ENCODE data around the gene RAPGEF5. TPM values are rescaled to one million over a fixed set of nuclear protein-coding genes. Genes with fewer than 3 reads are reported as not detected.
"Not testable (repeated sequence)": the region's sequence is repeated elsewhere in the genome, so short reads cannot be mapped to it uniquely, and the experiment has no call there.

Gene RAPGEF5
- total RNA-seq, 1 donor from 2014 or later, result 0.70 TPM

GRCh38 chr7:22111661-22112060 is 245.3 kb downstream of the RAPGEF5 start:
- H3K4me1 Mint-ChIP-seq (ENCODE audit: low read depth), result peaks cover 5% of the 10 kb centered on the region
- no peak overlapping the region for H3K27ac Mint-ChIP-seq
- intact Hi-C loops (cut with micrococcal nuclease), result loop anchor here (5.0 to 10.0 kb wide), 3 partner anchors 71 to 706 kb away; no protein-coding TSS in a partner anchor
- H3K9me3 Mint-ChIP-seq, result no peaks in the 10 kb centered on the region
- no peak overlapping the region for H3K4me3 Mint-ChIP-seq
- H3K36me3 Mint-ChIP-seq (ENCODE audit: low read depth), result no peaks in the 10 kb centered on the region
- no peaks in the 10 kb centered on the region for H3K27me3 Mint-ChIP-seq (ENCODE audit: insufficient read depth)
- DNase-seq (ENCODE audit: low spot score), result no peak

- Mint-ChIP-seq H3K27me3 (ENCODE audit: insufficient read depth) (no peaks in the 10 kb centered on the region), H3K9me3 (no peaks in the 10 kb centered on the region), H3K27ac (no peak overlapping the region), H3K36me3 (ENCODE audit: low read depth) (no peaks in the 10 kb centered on the region), H3K4me3 (no peak overlapping the region), H3K4me1 (ENCODE audit: low read depth) (peaks cover 5% of the 10 kb centered on the region)
- no peak for DNase-seq (ENCODE audit: low spot score)
- intact Hi-C loops (cut with micrococcal nuclease), result loop anchor here (1.0 to 10.0 kb wide), 5 partner anchors 71 to 706 kb away; partner anchors contain the start of gene STEAP1B
These were observed 246.1 kb downstream of the RAPGEF5 start for GRCh38 chr7:22110881-22111280.

- intact Hi-C loops (cut with micrococcal nuclease), result loop anchor here (1.0 to 10.0 kb wide), 5 partner anchors 72 to 707 kb away; partner anchors contain the start of gene STEAP1B
- Mint-ChIP-seq H3K36me3 (ENCODE audit: low read depth) (no peaks in the 10 kb centered on the region), H3K9me3 (no peaks in the 10 kb centered on the region), H3K4me1 (ENCODE audit: low read depth) (peaks cover 5% of the 10 kb centered on the region), H3K27me3 (ENCODE audit: insufficient read depth) (no peaks in the 10 kb centered on the region), H3K27ac (no peak overlapping the region), H3K4me3 (no peak overlapping the region)
- DNase-seq (ENCODE audit: low spot score), result peak; percentile 55
These were observed 246.6 kb downstream of the RAPGEF5 start for GRCh38 chr7:22110227-22110839.

GRCh38 chr7:22109761-22110160 is 247.2 kb downstream of the RAPGEF5 start:
- intact Hi-C loops (cut with micrococcal nuclease), result loop anchor here (1.0 to 10.0 kb wide), 5 partner anchors 73 to 708 kb away; partner anchors contain the start of gene STEAP1B
- H3K4me1 Mint-ChIP-seq (ENCODE audit: low read depth), result peaks cover 5% of the 10 kb centered on the region
- H3K4me3 Mint-ChIP-seq, result no peak overlapping the region
- DNase-seq (ENCODE audit: low spot score), result no peak
- no peaks in the 10 kb centered on the region for H3K36me3 Mint-ChIP-seq (ENCODE audit: low read depth)
- no peaks in the 10 kb centered on the region for H3K9me3 Mint-ChIP-seq
- H3K27me3 Mint-ChIP-seq (ENCODE audit: insufficient read depth), result no peaks in the 10 kb centered on the region
- H3K27ac Mint-ChIP-seq, result no peak overlapping the region

GRCh38 chr7:22108151-22108845 is 248.7 kb downstream of the RAPGEF5 start:
- Mint-ChIP-seq H3K27me3 (ENCODE audit: insufficient read depth) (peaks cover 3% of the 10 kb centered on the region), H3K36me3 (ENCODE audit: low read depth) (no peaks in the 10 kb centered on the region), H3K27ac (no peak overlapping the region), H3K9me3 (no peaks in the 10 kb centered on the region), H3K4me3 (no peak overlapping the region), H3K4me1 (ENCODE audit: low read depth) (peaks cover 10% of the 10 kb centered on the region)
- intact Hi-C loops (cut with micrococcal nuclease), result no loop called here
- no peak for DNase-seq (ENCODE audit: low spot score)

- intact Hi-C loops (cut with micrococcal nuclease), result no loop called here
- Mint-ChIP-seq H3K4me3 (no peak overlapping the region), H3K27me3 (ENCODE audit: insufficient read depth) (peaks cover 9% of the 10 kb centered on the region), H3K9me3 (no peaks in the 10 kb centered on the region), H3K27ac (no peak overlapping the region), H3K36me3 (ENCODE audit: low read depth) (no peaks in the 10 kb centered on the region), H3K4me1 (ENCODE audit: low read depth) (peaks cover 11% of the 10 kb centered on the region)
- DNase-seq (ENCODE audit: low spot score), result no peak
These were observed 251.4 kb downstream of the RAPGEF5 start for GRCh38 chr7:22105550-22105949.

- Mint-ChIP-seq H3K36me3 (ENCODE audit: low read depth) (no peaks in the 10 kb centered on the region), H3K4me1 (ENCODE audit: low read depth) (no peaks in the 10 kb centered on the region), H3K27me3 (ENCODE audit: insufficient read depth) (peaks cover 7% of the 10 kb centered on the region), H3K27ac (no peak overlapping the region), H3K4me3 (no peak overlapping the region), H3K9me3 (no peaks in the 10 kb centered on the region)
- no peak for DNase-seq (ENCODE audit: low spot score)
- intact Hi-C loops (cut with micrococcal nuclease), result no loop called here
These were observed 262.3 kb downstream of the RAPGEF5 start for GRCh38 chr7:22094413-22095342.

- Mint-ChIP-seq H3K36me3 (ENCODE audit: low read depth) (no peaks in the 10 kb centered on the region), H3K4me1 (ENCODE audit: low read depth) (no peaks in the 10 kb centered on the region), H3K27ac (no peak overlapping the region), H3K27me3 (ENCODE audit: insufficient read depth) (peaks cover 7% of the 10 kb centered on the region), H3K9me3 (no peaks in the 10 kb centered on the region), H3K4me3 (no peak overlapping the region)
- no peak for DNase-seq (ENCODE audit: low spot score)
- intact Hi-C loops (cut with micrococcal nuclease), result no loop called here
These were observed 263.0 kb downstream of the RAPGEF5 start for GRCh38 chr7:22093936-22094335.

GRCh38 chr7:22093001-22093400 is 264.0 kb downstream of the RAPGEF5 start:
- Mint-ChIP-seq H3K4me3 (no peak overlapping the region), H3K36me3 (ENCODE audit: low read depth) (no peaks in the 10 kb centered on the region), H3K9me3 (no peaks in the 10 kb centered on the region), H3K27me3 (ENCODE audit: insufficient read depth) (peaks cover 7% of the 10 kb centered on the region), H3K4me1 (ENCODE audit: low read depth) (no peaks in the 10 kb centered on the region), H3K27ac (no peak overlapping the region)
- intact Hi-C loops (cut with micrococcal nuclease), result no loop called here
- DNase-seq (ENCODE audit: low spot score), result no peak

GRCh38 chr7:22090958-22091525 is 265.9 kb downstream of the RAPGEF5 start:
- H3K4me1 Mint-ChIP-seq (ENCODE audit: low read depth); H3K27ac Mint-ChIP-seq; H3K36me3 Mint-ChIP-seq (ENCODE audit: low read depth); H3K9me3 Mint-ChIP-seq; H3K4me3 Mint-ChIP-seq; H3K27me3 Mint-ChIP-seq (ENCODE audit: insufficient read depth); intact Hi-C loops (cut with micrococcal nuclease); DNase-seq (ENCODE audit: low spot score): not testable (repeated sequence)

- H3K27ac Mint-ChIP-seq, result no peak overlapping the region
- H3K9me3 Mint-ChIP-seq, result no peaks in the 10 kb centered on the region
- no peak for DNase-seq (ENCODE audit: low spot score)
- H3K4me3 Mint-ChIP-seq, result no peak overlapping the region
- H3K36me3 Mint-ChIP-seq (ENCODE audit: low read depth), result no peaks in the 10 kb centered on the region
- intact Hi-C loops (cut with micrococcal nuclease), result no loop called here
- no peaks in the 10 kb centered on the region for H3K4me1 Mint-ChIP-seq (ENCODE audit: low read depth)
- H3K27me3 Mint-ChIP-seq (ENCODE audit: insufficient read depth), result peaks cover 7% of the 10 kb centered on the region
These were observed 266.4 kb downstream of the RAPGEF5 start for GRCh38 chr7:22090512-22090911.

- Mint-ChIP-seq H3K27ac (no peak overlapping the region), H3K9me3 (no peaks in the 10 kb centered on the region), H3K4me3 (no peak overlapping the region), H3K4me1 (ENCODE audit: low read depth) (no peaks in the 10 kb centered on the region), H3K36me3 (ENCODE audit: low read depth) (no peaks in the 10 kb centered on the region), H3K27me3 (ENCODE audit: insufficient read depth) (peaks cover 10% of the 10 kb centered on the region)
- no peak for DNase-seq (ENCODE audit: low spot score)
- intact Hi-C loops (cut with micrococcal nuclease), result no loop called here
These were observed 266.8 kb downstream of the RAPGEF5 start for GRCh38 chr7:22090107-22090506.
